ENCODE data around the gene RPS2.

RPS2 gene

DNA sequence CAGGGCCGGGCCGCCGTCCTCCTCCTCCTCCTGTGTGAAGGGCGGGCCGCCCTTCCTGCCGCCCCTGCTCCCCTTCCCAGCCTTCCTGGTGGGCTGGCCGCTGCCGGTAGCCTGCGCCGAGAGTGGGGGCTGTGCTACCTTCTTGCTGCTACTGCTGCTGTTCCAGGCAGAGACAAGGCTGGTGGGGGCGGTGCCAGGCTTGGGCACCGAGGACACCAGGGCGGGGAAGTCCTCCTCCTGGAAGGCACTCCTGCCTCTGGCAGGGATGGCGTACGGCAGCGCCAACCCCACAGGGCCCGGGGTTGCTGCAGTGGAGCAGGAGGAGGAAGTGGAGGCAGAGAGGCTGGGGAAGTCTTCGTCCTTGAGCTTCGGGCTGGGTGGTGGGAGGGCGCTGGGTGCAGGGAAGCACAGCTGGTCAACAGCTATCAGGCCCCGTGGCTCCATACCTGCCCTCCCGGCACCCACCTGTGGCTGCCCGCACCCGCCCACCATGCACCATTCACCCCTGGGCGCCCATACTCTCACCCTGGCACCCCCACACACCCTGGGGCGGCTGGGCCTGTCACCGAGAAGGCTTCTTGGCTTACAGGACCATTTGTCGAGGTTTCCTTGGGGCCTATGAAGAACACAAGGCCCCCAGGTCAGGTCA lies 35.4 kb upstream of the RPS2 start:
- DNase-seq (ENCODE audit: extremely low read depth in 1 of 2, low read depth in 1 of 2) = no peak

DNA sequence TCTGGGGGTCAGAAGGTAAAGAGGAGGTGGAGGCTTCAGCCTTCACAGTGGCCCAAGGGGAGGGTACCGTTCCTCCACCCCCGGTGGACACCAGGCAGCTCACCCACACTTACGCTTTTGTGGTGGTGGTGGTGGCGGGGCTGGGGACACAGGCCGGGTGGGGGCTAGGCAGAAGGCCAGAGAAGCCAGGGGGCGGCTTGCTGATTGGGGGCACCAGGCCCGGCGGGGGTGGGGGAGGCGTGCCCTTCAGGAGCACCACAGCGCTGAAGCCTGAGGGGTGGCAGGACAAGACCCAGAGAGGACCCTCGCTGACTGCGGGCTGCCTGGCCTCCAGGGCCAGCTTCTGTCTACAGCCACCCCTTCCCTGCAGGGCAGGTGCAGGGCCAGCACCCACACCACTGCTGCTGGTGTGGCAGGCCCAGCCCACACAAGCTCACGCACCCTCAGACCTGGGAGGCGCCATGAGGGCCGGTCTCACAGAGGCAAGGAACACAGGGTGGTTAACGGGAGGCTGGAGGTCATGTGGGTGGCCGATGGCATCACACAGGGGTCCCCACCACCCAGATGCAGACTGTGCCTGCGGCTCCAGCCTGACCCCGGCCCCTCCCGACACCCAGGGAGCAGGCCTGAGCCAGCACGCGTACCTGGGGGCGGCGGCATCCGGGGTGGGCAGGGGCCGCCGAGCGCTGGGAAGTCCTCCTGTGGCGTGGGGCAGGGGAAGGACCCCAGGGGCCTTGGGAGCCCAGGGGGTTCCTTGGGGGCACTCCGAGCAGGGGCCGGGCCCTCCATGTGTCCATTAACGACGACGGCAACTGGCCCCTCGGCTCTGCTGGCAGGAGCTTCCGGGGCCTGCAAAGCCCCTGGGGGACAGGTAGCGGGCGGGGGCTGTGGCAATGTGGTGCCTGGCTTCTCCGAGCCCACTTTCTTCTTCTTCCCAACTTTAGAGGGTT lies 34.5 kb upstream of the RPS2 start:
- DNase-seq (ENCODE audit: extremely low read depth in 1 of 2, low read depth in 1 of 2) = no peak

DNA sequence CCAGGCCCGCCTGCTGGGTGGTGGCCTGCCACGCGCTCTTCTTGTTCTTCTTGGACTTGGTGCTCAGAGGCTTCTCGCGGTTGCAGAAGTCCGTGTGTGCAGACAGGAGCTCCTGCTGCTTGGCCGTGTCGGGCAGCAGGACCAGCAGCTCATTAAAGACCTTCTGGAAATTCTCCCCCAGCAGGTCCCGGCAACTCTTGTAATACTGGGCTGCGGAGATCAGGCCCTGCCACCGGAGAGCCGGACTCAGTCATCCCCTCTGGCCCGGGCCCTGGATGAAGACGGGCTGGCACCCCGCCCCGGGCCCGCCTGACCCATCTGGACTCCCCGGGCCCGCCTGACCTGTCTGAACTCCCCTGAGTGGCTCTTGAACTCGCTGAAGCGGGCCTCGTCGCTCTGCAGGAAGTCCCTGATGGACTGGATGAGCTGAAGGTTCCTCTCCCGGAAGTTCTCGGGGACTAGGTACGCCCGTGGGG lies 33.8 kb upstream of the RPS2 start:
- DNase-seq (ENCODE audit: extremely low read depth in 1 of 2, low read depth in 1 of 2) = no peak

DNA sequence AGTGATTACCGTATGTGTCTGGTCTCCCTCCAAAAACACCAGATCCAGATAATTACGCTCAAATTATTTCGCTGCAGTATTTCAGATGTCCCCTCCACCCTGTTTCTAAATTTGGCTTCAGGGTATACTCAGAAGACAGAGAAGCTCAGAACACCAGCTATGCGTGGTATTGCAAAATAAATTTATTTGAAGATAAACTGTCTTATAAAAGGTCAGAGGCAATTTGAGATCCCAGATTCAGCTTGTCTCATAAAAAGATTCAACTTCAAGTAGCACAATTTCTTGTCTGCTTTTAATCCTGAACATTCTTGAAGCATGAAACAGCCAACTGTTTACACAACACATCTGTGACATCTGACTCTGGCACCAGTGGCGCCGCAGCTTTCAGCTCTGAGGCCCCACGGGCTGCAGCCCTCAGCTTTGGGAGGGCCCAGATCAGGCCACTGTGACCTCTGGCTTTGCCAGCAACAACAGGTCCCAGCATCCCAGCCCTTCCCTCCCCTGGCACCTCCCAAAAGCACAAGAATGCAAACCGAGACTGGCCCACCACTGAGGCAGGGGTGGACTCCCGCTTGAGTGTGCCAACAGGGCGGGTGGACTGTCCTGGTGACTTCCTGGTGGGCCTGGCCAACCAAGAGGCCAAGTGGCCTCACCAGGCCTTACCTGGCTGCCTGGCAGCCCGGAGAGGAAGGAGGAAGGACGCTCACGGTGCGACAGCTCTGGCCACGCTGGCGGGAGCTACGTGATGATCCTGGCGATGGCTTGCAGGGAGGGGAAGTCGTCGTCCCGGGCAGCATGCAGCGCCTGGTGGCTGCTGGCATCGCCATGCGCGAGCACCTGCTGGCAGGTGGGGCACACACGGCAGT lies 33.1 kb upstream of the RPS2 start:
- no peak for DNase-seq (ENCODE audit: extremely low read depth in 1 of 2, low read depth in 1 of 2)

DNA sequence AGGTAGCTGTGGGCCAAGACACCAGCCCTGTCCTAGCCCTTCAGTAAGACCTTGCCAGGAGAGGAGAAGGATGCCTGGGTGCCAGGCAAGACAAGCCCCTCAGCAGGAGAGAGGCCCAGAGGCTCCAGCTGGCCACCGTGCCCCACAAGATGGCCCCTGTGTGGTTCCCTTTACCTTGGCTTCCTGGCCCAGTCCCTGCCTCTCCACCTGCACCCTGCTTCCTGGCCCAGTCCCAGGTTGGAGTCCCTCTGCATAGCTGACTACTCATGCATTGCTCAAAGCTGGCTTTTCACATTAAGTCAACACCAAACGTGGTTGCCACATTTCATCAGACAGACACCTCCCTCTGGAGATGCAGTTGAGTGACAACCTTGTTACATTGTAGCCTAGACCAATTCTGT lies 29.1 kb upstream of the RPS2 start:
- DNase-seq (ENCODE audit: extremely low read depth in 1 of 2, low read depth in 1 of 2) = no peak

DNA sequence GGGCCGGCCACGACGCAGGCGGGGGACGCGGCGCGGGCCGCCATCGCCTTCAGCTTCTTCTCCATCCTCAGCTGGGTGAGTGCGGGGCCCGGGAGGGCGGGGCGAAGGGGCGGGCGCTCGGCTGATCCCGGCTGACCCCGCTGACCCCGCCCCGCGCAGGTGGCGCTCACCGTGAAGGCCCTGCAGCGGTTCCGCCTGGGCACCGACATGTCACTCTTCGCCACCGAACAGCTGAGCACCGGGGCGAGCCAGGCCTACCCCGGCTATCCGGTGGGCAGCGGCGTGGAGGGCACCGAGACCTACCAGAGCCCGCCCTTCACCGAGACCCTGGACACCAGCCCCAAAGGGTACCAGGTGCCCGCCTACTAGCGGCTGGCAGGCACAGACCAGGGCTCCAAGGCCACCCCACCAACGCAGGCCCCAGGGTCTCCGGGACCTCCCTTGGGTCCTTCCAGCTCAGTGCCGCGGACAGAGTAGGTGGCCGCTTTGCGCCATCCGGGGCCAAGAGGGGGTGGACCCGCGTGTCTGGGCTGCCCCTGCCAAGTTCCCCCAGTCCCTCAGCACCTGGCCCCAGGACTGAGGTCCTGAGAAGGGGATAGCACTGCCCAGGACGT lies 28.2 kb upstream of the RPS2 start:
- DNase-seq (ENCODE audit: extremely low read depth in 1 of 2, low read depth in 1 of 2) = no peak

DNA sequence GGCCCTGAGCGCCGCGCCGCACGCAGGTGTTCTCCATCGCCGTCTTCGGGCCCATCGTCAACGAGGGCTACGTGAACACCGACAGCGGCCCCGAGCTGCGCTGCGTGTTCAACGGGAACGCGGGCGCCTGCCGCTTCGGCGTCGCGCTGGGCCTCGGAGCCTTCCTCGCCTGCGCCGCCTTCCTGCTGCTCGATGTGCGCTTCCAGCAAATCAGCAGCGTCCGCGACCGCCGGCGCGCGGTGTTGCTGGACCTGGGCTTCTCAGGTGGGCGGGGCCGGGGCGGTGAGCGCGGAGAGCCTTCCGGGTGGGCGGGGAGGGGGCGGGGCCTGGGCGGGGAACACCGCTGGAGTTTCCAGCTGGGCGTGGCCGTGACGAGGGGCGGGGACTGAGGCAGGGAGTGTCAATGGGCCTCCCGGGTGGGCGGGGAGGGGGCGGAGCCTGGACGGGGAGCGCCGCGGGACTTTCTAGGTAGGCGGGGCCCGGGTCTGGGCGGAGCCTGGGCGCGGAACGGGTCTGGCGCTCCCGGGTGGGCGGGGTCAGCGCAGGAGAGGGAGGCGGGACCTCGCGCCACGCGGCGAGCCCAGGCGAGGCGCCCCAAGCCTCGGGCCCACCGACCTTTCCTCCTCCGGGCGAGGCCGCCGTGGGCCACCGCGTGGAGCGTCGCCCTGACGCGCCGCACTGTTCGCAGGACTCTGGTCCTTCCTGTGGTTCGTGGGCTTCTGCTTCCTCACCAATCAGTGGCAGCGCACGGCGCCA lies 27.5 kb upstream of the RPS2 start:
- DNase-seq (ENCODE audit: extremely low read depth in 1 of 2, low read depth in 1 of 2) = peak; percentile 98

DNA sequence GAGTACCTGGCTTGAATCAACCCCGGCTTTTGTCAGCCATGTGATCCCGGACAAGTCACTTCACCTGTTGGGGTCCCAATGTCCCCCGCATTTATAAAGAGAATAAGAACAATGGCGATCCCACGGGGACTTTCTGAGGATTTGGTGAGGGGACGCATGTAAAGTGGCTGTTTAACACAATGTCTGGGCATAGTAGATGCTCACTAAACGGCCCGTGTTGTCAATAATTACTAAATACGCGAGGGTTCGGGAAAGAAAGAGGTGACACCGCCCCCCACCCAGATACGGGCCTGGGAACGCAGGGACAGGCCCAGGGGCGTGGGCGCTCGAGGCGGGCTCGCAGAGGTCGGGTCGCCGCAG lies 26.9 kb upstream of the RPS2 start:
- no peak for DNase-seq (ENCODE audit: extremely low read depth in 1 of 2, low read depth in 1 of 2)

DNA sequence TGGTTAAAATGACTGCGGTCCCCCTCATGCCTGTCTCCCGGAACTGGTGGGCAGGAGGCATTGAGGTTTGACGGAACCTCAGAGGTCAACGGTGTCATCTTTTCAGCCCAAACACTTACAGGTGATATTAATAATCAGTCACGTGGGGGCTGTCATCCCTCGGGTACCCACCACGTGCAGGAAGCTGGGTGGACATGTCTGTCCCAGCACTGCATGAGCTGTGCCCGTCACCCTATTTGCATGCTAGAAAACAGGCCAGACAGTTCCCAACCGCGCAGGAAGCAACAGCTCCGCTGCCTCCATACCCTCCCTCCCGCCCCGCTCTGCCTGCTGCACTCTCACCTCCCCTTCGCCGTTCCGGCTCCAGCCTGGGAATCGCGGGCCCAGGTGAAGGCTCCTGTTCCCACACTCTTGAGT lies 26.5 kb upstream of the RPS2 start:
- no peak for DNase-seq (ENCODE audit: extremely low read depth in 1 of 2, low read depth in 1 of 2)

DNA sequence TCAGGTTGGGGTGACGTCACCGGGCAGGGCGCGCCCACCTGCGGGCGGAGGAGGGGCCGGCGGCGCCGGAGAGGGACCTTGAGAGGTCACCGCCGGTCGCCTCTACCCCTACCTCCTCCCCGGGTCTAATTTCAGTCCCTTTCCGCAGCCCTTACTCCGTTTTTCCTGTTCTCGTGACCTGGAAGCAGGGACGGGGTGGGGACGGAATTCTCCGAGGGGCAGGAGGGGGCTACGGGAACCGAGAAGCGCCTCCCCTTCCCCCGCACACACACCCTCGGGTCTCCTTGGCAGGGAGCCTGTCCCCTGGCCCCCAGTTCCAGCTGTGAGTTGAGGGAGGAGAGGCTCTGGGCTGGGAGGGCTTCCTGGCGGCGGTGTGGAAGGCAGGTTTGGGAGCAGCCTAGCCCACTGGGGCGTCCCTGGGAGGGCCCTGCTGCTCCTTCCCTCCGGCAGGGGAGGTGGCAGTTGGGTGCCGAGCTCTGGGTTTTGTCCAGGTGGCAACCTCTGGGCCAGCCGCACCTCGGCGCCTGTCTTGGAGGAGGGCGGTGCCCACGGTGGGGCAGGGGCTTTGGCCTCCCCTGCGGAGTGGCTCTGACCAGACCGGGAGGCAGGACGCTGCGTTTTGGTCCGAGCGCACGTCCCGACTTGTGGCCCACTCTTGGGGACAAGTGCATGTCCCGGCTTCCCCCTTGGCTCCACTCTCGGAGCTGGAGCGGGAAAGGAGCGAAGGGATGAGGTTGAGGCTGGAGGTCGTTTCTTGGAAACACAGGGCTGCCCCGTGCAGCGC lies 25.9 kb upstream of the RPS2 start:
- no peak for DNase-seq (ENCODE audit: extremely low read depth in 1 of 2, low read depth in 1 of 2)

DNA sequence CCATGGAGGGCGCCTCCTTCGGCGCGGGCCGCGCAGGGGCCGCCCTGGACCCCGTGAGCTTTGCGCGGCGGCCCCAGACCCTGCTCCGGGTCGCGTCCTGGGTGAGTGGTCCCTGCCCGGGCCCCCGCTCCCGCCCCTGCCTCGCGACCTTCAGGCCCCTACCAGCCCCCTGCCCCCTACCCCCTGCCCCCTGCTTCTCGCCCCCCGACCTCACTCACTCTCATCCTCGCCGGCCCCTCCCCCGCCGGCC lies 25.4 kb upstream of the RPS2 start:
- DNase-seq (ENCODE audit: extremely low read depth in 1 of 2, low read depth in 1 of 2) = no peak

DNA sequence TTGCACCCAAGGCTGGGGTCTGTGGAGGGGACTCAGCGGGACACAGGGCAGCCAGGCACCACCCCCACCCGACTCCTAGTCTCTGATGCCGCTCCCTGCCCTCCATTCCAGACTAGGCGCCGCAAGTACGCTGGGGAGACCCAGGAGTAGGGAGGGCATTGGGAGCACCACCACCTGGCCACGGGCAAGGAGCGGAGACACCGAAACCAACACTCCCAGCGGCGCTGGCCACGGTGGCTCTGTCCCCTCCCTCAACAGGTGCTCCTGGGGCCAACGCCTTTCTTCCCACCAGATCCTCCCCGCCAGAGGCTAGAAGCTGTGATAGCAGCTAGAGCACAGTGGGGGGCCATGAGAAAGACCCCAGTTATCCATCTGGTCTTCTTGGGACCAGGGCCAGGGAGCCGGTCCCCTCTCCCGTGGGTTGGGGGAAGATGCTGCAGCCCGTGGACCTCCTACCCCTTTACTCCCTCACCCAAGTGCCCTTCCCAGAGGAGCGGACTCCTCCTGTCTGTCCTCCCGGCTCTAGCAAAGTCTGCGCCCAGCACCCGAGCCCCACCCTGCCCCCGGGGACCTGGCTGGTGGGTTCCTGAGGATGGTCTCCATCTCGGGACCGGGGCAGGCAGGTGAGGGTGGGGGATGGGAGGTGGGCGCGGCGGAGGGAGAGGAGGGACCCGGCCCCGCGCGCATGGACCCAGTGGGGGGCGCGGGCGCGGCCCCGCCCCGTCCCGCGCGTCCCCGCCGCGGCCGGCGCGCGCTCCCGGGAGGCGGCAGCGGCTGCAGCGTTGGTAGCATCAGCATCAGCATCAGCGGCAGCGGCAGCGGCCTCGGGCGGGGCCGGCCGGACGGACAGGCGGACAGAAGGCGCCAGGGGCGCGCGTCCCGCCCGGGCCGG lies 24.8 kb upstream of the RPS2 start, which contains the start of gene SYNGR3:
Gene SYNGR3, plus strand, starts transcription at position 762 of the 892 bp plus-strand sequence. CDS start 133 bp downstream, outside the sequence.
- no peak for DNase-seq (ENCODE audit: extremely low read depth in 1 of 2, low read depth in 1 of 2)

DNA sequence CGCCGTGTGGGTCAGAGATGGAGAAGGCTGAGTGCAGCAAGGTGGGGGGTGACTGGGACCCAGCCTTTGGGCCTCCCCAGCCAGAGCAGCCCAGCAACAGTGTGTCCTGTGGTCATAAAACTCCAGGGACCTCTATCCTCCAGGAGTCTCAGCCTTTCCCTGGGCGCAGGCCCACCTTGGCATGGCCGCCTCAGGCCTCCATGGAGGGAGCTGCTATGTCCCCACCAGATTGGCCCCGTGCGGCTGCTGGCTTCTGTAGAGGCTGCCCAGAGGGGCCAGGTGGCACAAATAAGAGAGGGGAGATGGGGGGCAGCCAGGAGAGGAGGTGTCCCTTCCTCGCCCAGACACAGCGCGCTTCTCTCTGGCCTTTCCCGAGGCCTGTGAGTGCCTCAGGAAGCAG lies 22.6 kb upstream of the RPS2 start:
- no peak for DNase-seq (ENCODE audit: extremely low read depth in 1 of 2, low read depth in 1 of 2)

DNA sequence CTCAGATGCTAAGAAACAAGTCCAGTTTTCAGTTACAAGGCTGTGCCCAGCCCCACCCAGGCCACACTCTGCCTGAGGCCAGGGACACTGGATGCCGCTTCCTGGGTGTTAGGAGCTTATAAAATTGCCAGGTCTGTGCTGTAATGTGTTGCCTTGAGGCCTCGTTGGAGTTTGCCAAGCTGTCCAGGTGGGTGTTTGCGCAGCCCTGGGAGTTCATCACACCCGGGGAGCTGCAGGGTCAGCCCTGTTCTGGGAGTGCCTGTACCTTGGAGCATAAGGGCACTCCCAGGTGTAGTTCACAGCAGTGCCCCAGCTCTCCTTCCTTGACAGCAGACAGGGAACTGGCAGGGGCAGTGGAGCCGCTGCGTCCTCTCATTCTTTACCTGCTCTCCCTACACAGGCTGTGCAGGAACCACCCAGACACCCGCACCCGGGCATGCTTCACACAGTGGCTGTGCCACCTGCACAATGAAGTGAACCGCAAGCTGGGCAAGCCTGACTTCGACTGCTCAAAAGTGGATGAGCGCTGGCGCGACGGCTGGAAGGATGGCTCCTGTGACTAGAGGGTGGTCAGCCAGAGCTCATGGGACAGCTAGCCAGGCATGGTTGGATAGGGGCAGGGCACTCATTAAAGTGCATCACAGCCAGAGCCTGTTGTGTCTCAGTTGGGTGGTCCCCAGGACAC lies 21.0 kb upstream of the RPS2 start:
- DNase-seq (ENCODE audit: extremely low read depth in 1 of 2, low read depth in 1 of 2) = no peak

DNA sequence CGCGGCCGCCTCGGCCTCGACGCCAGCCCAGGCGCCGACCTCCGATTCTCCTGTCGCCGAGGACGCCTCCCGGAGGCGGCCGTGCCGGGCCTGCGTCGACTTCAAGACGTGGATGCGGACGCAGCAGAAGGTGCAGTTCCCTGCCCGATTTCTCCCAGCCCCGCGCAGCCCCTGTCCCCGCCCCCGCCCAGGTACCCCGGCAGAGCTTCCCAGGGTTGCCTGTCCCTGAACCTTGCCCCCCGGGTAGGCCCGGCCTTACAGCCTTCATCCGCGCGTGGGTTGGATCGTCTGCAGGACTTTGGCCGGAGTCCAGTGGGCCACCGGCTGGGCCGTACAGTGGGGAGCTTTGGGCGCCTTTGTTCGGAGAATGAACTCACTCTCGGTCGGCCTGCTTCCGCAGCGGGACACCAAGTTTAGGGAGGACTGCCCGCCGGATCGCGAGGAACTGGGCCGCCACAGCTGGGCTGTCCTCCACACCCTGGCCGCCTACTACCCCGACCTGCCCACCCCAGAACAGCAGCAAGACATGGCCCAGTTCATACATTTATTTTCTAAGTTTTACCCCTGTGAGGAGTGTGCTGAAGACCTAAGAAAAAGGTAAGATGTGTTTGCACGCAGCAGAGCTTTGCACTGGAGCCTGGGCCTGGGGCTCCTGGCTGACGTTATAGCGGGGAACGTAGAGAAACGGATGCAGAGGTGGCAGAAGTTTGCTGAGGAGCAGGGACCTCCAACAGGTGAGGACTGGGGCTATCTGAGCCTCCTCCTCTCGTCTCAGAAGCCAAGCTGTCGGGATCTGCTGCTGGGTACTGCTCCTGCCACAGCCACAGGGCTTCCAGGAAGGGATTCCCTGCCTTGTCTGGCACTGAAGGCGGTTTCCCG lies 20.0 kb upstream of the RPS2 start:
- DNase-seq (ENCODE audit: extremely low read depth in 1 of 2, low read depth in 1 of 2) = no peak

DNA sequence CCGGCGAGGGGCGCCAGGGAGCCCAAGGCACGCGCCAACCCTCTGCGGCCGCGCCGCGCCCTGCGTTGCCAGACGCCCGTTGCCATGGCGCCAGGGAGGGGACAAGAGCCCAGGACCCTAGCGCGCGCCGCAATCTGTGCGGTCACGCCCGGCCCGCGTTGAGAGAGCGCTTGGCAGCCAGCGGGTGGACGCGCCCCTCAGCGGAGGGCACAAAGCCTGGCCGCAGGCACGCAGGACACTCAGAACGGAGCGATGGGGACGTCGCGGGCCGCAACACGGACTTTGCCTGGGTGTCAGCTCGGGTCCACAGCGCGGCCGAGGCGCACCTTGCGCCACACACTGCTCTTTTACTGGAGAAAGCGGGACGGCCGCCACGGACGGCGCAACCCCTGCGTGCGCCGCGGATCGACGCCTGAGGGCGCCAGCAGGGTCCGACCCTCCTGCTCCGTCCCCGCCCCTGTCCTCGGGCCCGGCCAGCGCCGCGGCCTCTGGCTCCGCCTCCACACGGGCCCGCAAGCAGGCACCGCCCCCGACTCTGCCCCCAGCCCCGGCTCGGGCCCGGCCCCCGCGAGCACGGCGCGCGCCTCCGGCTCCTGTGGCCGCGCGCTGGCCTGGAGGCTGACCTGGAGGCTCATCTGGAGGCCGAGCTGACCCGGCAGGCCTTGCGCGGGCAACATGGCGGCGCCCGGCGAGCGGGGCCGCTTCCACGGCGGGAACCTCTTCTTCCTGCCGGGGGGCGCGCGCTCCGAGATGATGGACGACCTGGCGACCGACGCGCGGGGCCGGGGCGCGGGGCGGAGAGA lies 19.1 kb upstream of the RPS2 start, which contains the start of gene GFER:
Gene GFER, plus strand, starts transcription at position 650 of the 803 bp plus-strand sequence. Its CDS starts 26 bp downstream, at position 676.
- DNase-seq (ENCODE audit: extremely low read depth in 1 of 2, low read depth in 1 of 2) = peak in 1 of 2 donors; percentile 51

Measured in activated CD8-positive, alpha-beta memory T cell treated with anti-CD3 and anti-CD28 coated beads for 1 hour (primary cell).